SU-DHL-6 (cell line): ENCODE measurements around the gene ACD.

Source experiments
- CTCF ChIP-seq: fragments of 200-600 bp; sonication (generic); IDR thresholded peaks from one replicate; pipeline ENCODE4 v1.5.1; 2017; ENCODE audit warnings: antibody characterized with exemption, mild to moderate bottlenecking, low read length, moderate library complexity; ENCODE audit not compliant: insufficient read depth, poor library complexity, severe bottlenecking
- EZH2phosphoT487 ChIP-seq: fragments of 200-600 bp; sonication (generic), shearing (Covaris generic); conservative IDR thresholded peaks from 2 replicates; pipeline ENCODE4 v1.6.1; 2018; ENCODE audit warnings: mild to moderate bottlenecking, antibody characterized with exemption, low read length, moderate library complexity, mixed read lengths

GRCh38 chr16:67661886-67662652 lies 2.0 kb upstream of the ACD start:
- TF ChIP-seq CTCF (no peak), EZH2phosphoT487 (no peak)
